ENCODE results near the gene PLD5. TPM values are rescaled to one million over a fixed set of nuclear protein-coding genes. Genes with fewer than 3 reads are reported as not detected.
A peak's percentile ranks its signal among the peaks of the same experiment; 100 is the strongest.

PLD5 gene
- total and polyA plus RNA-seq, 7 donors, result 0.15 to 1.5 (median 0.83) TPM; not detected in 2

DNA sequence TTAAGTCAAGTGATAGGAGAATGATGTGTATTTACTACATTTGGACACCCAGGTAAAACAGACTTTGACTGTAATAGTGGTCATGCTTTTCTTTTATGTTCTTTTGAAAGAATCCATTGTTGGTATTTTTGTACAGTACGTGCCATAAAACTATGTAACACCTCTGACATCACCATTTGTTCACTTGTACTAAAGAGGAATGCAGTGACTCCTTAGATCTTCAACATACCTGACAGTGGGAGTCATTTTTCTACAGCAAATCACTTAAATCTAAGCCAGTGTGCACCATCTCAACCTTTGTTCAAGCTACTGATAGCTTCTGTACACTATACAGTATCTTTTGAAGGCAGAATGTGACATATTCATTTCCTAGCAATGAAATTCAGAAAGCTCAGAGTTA, 6.3 kb upstream of the PLD5 start:
- Histone ChIP-seq H3K27me3 (peaks cover 0 to 31% (median 5%) of the 10 kb centered on the region in 3 donors), H3K9me3 (no peaks in the 10 kb centered on the region), H3K36me3 (no peaks in the 10 kb centered on the region), H3K4me3 (no peak overlapping the region), H3K4me1 (no peaks in the 10 kb centered on the region), H3K27ac (no peak overlapping the region)
- intact Hi-C loops (cut with DNase I), result no loop called here
- no peak for DNase-seq
- WGBS, 2 donors, result 18 to 65% methylated on average over 1 of the region's 1 CpG
- TF ChIP-seq CTCF (IDR thresholded peaks at IDR 0.05) (no peak), POLR2AphosphoS5 (IDR thresholded peaks at IDR 0.05) (no peak), EP300 (IDR thresholded peaks at IDR 0.05) (no peak), POLR2A (IDR thresholded peaks at IDR 0.05) (no peak)

GRCh38 chr1:242525769-242526168, 1.3 kb upstream of the PLD5 start:
- intact Hi-C loops (cut with DNase I), result no loop called here
- TF ChIP-seq CTCF (IDR thresholded peaks at IDR 0.05) (no peak), POLR2A (IDR thresholded peaks at IDR 0.05) (no peak), EP300 (IDR thresholded peaks at IDR 0.05) (no peak), POLR2AphosphoS5 (IDR thresholded peaks at IDR 0.05) (no peak)
- Histone ChIP-seq H3K27ac (no peak overlapping the region), H3K9me3 (no peaks in the 10 kb centered on the region), H3K4me1 (peaks cover 0 to 20% (median 19%) of the 10 kb centered on the region in 4 donors), H3K36me3 (no peaks in the 10 kb centered on the region), H3K27me3 (peaks cover 18 to 75% (median 28%) of the 10 kb centered on the region in 3 donors), H3K4me3 (no peak overlapping the region)
- no peak for DNase-seq
- WGBS, 2 donors, result 53 to 72% methylated on average over 2 of the region's 2 CpGs

DNA sequence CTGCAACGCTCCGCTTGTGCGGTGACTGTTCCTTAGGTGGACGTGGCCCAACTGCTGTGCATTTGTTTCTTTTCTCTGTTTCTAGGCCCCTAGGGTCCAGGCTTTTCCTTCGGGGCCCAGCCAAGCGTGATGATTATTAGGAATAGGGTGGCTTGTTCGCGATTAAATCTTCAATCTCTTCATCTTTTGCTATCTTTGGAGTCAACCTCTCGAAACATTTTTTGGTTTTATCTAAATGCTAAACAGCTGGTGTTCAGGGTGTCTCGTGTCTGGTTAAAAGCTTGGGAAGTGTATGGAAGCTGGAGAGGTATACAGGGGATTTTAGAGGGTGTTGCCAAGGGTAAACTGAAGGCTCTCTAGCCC, 844 bp upstream of the PLD5 start:
- no peak for DNase-seq
- Histone ChIP-seq H3K27me3 (peaks cover 18 to 75% (median 28%) of the 10 kb centered on the region in 3 donors), H3K4me1 (peaks cover 0 to 20% (median 19%) of the 10 kb centered on the region in 4 donors), H3K36me3 (no peaks in the 10 kb centered on the region), H3K27ac (no peak overlapping the region), H3K9me3 (no peaks in the 10 kb centered on the region), H3K4me3 (peak overlapping the region in 2 of 4 donors; percentile 32 to 41)
- WGBS, 2 donors, result 10 to 11% methylated on average over 10 of the region's 10 CpGs
- intact Hi-C loops (cut with DNase I), result no loop called here
- TF ChIP-seq CTCF (IDR thresholded peaks at IDR 0.05), result no peak
- TF ChIP-seq POLR2A (IDR thresholded peaks at IDR 0.05), result no peak
- no peak for TF ChIP-seq EP300 (IDR thresholded peaks at IDR 0.05)
- TF ChIP-seq POLR2AphosphoS5 (IDR thresholded peaks at IDR 0.05), result no peak

GRCh38 chr1:242523719-242524570, 552 bp downstream of the PLD5 start:
- no peak for DNase-seq
- Histone ChIP-seq H3K9me3 (no peaks in the 10 kb centered on the region), H3K27ac (no peak overlapping the region), H3K4me1 (peaks cover 0 to 20% (median 19%) of the 10 kb centered on the region in 4 donors), H3K4me3 (peak overlapping the region in 3 of 4 donors; percentile 32 to 44 (median 41)), H3K27me3 (peaks cover 18 to 77% (median 28%) of the 10 kb centered on the region in 3 donors), H3K36me3 (no peaks in the 10 kb centered on the region)
- TF ChIP-seq EP300 (IDR thresholded peaks at IDR 0.05), result no peak
- intact Hi-C loops (cut with DNase I), result no loop called here
- WGBS, 2 donors, result 2 to 3% methylated on average over 83 to 85 of the region's 85 CpGs

GRCh38 chr1:242522996-242523718, 1.3 kb downstream of the PLD5 start:
- intact Hi-C loops (cut with DNase I), result no loop called here
- Histone ChIP-seq H3K9me3 (no peaks in the 10 kb centered on the region), H3K36me3 (no peaks in the 10 kb centered on the region), H3K27me3 (peaks cover 18 to 79% (median 28%) of the 10 kb centered on the region in 3 donors), H3K27ac (no peak overlapping the region), H3K4me3 (peak overlapping the region in 1 of 4 donors; percentile 41), H3K4me1 (peaks cover 0 to 20% (median 19%) of the 10 kb centered on the region in 4 donors)
- DNase-seq, result no peak
- 4 to 14% methylated on average over 26 of the region's 26 CpGs for WGBS, 2 donors
- TF ChIP-seq CTCF (IDR thresholded peaks at IDR 0.05) (no peak), EP300 (IDR thresholded peaks at IDR 0.05) (no peak), POLR2A (IDR thresholded peaks at IDR 0.05) (no peak), POLR2AphosphoS5 (IDR thresholded peaks at IDR 0.05) (no peak)
